CD4-positive, CD25-positive, alpha-beta regulatory T cell (primary cell): ENCODE results near the gene TMX1. TPM values are rescaled to one million over a fixed set of nuclear protein-coding genes. Genes with fewer than 3 reads are reported as not detected.

Source experiments
- ATAC-seq, 2 donors: fragments of 150-1000 bp; cut with Tn5 transposase; one replicate each; pipeline ENCODE4 v1.10.0; 2021; ENCODE audit warnings: low read depth in 2 of 2, moderate number of reproducible peaks in 2 of 2, moderate library complexity in 1 of 2
- DNase-seq, 3 donors: peaks; one replicate each; pipeline versions ENCODE4 v3.0.0 to v3.0.0-alpha.2; 2012 to 2022; ENCODE audit warnings: mixed read lengths in 1 of 3
- H3K27ac ChIP-seq: one replicate; pipeline ENCODE4 v1.7.0; 2013; ENCODE audit warnings: mild to moderate bottlenecking, low read length; ENCODE audit not compliant: insufficient read depth, poor library complexity, severe bottlenecking
- H3K27me3 ChIP-seq: one replicate; pipeline ENCODE4 v1.7.0; 2013; ENCODE audit warnings: low read length; ENCODE audit not compliant: control insufficient read depth, insufficient read depth
- H3K36me3 ChIP-seq: one replicate; pipeline ENCODE4 v1.7.0; 2013; ENCODE audit warnings: mild to moderate bottlenecking, low read length, moderate library complexity; ENCODE audit not compliant: control insufficient read depth, insufficient read depth
- H3K4me1 ChIP-seq: 2 replicates; pipeline ENCODE4 v1.7.0; 2013; ENCODE audit warnings: mild to moderate bottlenecking, low read length; ENCODE audit not compliant: insufficient read depth, control insufficient read depth, poor library complexity, severe bottlenecking
- H3K4me3 ChIP-seq: one replicate; pipeline ENCODE4 v1.7.0; 2013; ENCODE audit warnings: low read depth, mild to moderate bottlenecking, low read length, moderate library complexity
- H3K9me3 ChIP-seq, 2 experiments: 1 replicate in 1 of 2; 2 replicates in 1 of 2; pipeline ENCODE4 v1.7.0; 2013; ENCODE audit warnings: low read length in 2 of 2, mild to moderate bottlenecking in 1 of 2, moderate library complexity in 1 of 2; ENCODE audit not compliant: control insufficient read depth in 2 of 2
- H3K27ac Mint-ChIP-seq, 3 donors: one replicate each; pipeline ENCODE4 v1.8.0; 2020 to 2022; ENCODE audit warnings: mild to moderate bottlenecking in 3 of 3, mixed read lengths in 3 of 3, moderate library complexity in 2 of 3
- H3K27me3 Mint-ChIP-seq: one replicate; pipeline ENCODE4 v1.8.0; 2022; ENCODE audit warnings: mild to moderate bottlenecking, mixed read lengths
- H3K36me3 Mint-ChIP-seq: one replicate; pipeline ENCODE4 v1.8.0; 2020; ENCODE audit warnings: mixed read lengths
- H3K4me1 Mint-ChIP-seq, 4 donors: one replicate each; pipeline ENCODE4 v1.8.0; 2020 to 2022; ENCODE audit warnings: mixed read lengths in 4 of 4, mild to moderate bottlenecking in 1 of 4
- H3K4me3 Mint-ChIP-seq, 4 donors: one replicate each; pipeline ENCODE4 v1.8.0; 2020 to 2022; ENCODE audit warnings: mild to moderate bottlenecking in 4 of 4, mixed read lengths in 4 of 4, moderate library complexity in 3 of 4
- H3K9me3 Mint-ChIP-seq, 7 donors: one replicate each; pipeline ENCODE4 v1.8.0; 2020 to 2022; ENCODE audit warnings: mixed read lengths in 7 of 7, mild to moderate bottlenecking in 3 of 7, moderate library complexity in 2 of 7
- polyA plus RNA-seq, 4 donors: library from polyadenylated mRNA; unstranded; fragments of 300-500 nt; fragmentation: Illumina TruSeq; gene quantifications; one replicate each; pipeline ENCODE4 v1.2.3, GENCODE V29; 2021
- total RNA-seq: library from RNA; stranded (reverse); gene quantifications from one replicate; pipeline ENCODE4 v1.2.3, GENCODE V29; 2022

Gene TMX1
- total and polyA plus RNA-seq, 5 donors from 2014 or later = 19.5 to 40.6 (median 40.0) TPM

DNA sequence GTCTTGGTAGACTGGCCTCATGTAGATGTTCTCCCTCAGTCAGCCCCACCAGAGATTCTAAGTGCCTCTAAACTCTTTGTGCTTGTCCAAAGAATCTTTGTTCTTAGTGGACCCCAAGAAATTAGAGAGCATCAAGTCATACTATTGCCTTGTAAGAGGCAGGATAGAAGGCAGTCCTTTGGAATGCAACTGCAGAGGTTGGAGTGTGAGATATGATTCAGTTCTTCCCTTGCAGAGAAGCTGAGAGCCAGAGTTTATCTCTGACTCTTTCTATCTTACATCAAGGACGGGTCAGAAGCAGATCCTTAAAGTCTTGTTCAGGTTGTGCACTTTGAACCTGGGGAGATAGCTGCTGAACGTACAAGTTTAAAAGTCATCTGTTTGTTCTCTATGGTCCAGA lies 21.1 kb downstream of the TMX1 start:
- H3K36me3 Mint-ChIP-seq = peaks cover 29% of the 10 kb centered on the region
- peaks cover 0 to 6% (median 2%) of the 10 kb centered on the region in 7 donors for H3K9me3 Mint-ChIP-seq
- Histone ChIP-seq H3K27me3 (no peaks in the 10 kb centered on the region), H3K4me3 (no peak overlapping the region), H3K4me1 (no peaks in the 10 kb centered on the region), H3K27ac (no peak overlapping the region), H3K36me3 (peaks cover 10% of the 10 kb centered on the region), H3K9me3 (peaks cover 0 to 5% of the 10 kb centered on the region in 2 experiments)
- H3K27me3 Mint-ChIP-seq = no peaks in the 10 kb centered on the region
- ATAC-seq = no peak
- peaks cover 8 to 28% (median 13%) of the 10 kb centered on the region in 4 donors for H3K4me1 Mint-ChIP-seq
- H3K4me3 Mint-ChIP-seq = no peak overlapping the region
- H3K27ac Mint-ChIP-seq = peak overlapping the region in 1 of 3 donors; percentile 65
- no peak for DNase-seq

DNA sequence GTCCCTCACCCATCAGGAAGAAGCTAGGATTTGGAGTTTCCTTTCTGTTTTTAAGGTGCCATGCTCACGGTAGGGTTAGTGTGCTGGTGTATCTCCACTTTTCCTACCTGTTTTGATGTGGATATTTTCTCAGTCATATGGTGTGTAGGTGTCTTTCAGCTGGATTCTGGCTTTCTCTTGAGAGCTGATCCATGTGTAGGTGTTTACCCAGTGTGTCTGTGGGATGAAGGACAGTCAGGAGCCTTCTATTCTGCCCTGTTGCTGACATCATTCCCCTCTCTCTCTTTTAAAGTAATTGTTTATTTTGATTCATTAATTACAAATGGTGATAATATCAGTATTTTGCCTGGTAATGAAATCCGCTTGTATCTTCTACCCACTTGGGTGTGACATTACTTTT lies 22.8 kb downstream of the TMX1 start:
- Mint-ChIP-seq H3K4me3 (no peak overlapping the region), H3K9me3 (peaks cover 0 to 6% (median 2%) of the 10 kb centered on the region in 7 donors), H3K36me3 (peaks cover 26% of the 10 kb centered on the region), H3K27ac (no peak overlapping the region), H3K4me1 (peaks cover 8 to 30% (median 13%) of the 10 kb centered on the region in 4 donors), H3K27me3 (no peaks in the 10 kb centered on the region)
- Histone ChIP-seq H3K4me1 (no peaks in the 10 kb centered on the region), H3K36me3 (peaks cover 6% of the 10 kb centered on the region), H3K27me3 (no peaks in the 10 kb centered on the region), H3K9me3 (peaks cover 0 to 5% of the 10 kb centered on the region in 2 experiments), H3K27ac (no peak overlapping the region), H3K4me3 (no peak overlapping the region)
- no peak for ATAC-seq
- no peak for DNase-seq

DNA sequence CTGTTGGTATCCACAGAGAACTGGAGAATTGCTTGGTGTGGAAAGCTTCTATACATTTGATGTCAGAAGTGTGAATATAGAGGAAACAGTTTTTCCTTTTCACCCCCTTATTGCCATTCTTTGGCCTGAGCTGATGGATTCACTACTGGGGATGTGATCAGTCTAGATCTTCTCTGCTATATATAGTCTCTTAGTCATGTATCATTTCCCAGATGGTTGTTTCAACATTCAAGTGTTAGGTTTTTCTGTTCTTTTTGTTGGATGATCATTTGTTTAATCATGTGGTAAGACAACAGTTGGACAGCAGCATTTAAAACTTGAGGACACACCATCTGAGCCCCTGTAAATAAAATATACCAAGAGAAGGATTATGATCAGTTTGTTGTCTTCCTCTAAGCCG lies 29.6 kb downstream of the TMX1 start:
- peaks cover 0 to 7% (median 3%) of the 10 kb centered on the region in 4 donors for H3K4me1 Mint-ChIP-seq
- ATAC-seq (no peak), DNase-seq (no peak)
- H3K4me3 ChIP-seq = no peak overlapping the region
- H3K36me3 ChIP-seq = no peaks in the 10 kb centered on the region
- no peak overlapping the region for H3K4me3 Mint-ChIP-seq
- H3K27ac ChIP-seq = no peak overlapping the region
- no peaks in the 10 kb centered on the region for H3K27me3 Mint-ChIP-seq
- H3K9me3 ChIP-seq = no peaks in the 10 kb centered on the region
- no peaks in the 10 kb centered on the region for H3K27me3 ChIP-seq
- H3K27ac Mint-ChIP-seq = no peak overlapping the region
- H3K4me1 ChIP-seq = no peaks in the 10 kb centered on the region
- peaks cover 7% of the 10 kb centered on the region for H3K36me3 Mint-ChIP-seq
- no peaks in the 10 kb centered on the region for H3K9me3 Mint-ChIP-seq

DNA sequence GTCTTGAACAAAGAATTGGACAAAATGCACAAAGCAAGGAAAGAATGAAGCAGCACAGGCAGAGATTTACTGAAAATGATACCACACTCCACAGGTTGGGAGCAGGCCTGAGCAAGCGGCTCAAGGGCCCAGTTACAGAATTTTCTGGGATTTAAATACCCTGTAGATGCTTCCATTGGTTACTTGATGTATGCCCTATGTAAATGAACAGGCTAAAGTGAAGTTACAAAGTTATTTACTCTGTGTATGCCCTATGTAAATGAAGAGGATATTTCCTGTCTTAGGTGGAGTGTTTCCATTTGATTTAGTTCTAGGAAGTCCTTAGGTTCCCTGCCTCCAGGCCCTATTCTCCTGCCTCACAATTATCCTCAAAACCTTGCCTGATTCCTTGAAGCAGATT lies 36.6 kb downstream of the TMX1 start:
- Histone ChIP-seq H3K27me3 (no peaks in the 10 kb centered on the region), H3K9me3 (no peaks in the 10 kb centered on the region), H3K36me3 (no peaks in the 10 kb centered on the region), H3K4me1 (no peaks in the 10 kb centered on the region), H3K4me3 (no peak overlapping the region), H3K27ac (no peak overlapping the region)
- no peak overlapping the region for H3K27ac Mint-ChIP-seq
- ATAC-seq = no peak
- peaks cover 0 to 4% (median 0%) of the 10 kb centered on the region in 4 donors for H3K4me1 Mint-ChIP-seq
- H3K27me3 Mint-ChIP-seq = no peaks in the 10 kb centered on the region
- no peaks in the 10 kb centered on the region for H3K9me3 Mint-ChIP-seq
- no peak for DNase-seq
- peaks cover 21% of the 10 kb centered on the region for H3K36me3 Mint-ChIP-seq
- H3K4me3 Mint-ChIP-seq = no peak overlapping the region

DNA sequence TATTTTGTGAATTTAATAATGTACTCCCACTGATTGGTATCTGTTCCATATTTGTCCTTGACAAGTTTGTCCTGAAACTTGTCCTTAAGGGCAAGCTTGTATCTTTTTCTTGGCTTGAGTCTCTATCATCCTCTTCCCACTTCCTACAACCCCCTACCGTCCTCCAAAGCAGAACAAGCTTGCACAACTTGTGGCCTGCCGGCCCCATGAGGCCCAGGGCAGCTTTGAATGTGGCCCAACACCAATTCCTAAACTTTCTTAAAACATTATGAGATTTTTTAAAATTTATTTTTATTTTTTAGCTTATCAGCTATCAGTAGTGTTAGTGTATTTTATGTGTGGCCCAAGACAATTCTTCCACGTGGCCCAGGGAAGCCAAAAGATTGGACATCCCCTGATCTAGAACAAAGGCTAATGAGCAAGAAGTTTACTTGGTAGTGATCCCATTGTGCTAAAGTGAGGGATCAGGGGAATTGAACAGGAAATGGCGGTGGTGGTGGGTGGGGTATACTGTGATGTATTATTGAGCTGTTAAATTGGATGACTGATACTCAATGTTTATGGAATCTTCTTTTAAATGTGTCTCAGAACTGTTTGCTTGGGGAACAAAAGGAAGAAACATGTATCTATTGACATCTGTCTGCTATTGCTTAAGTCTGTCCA lies 37.8 kb downstream of the TMX1 start:
- Mint-ChIP-seq H3K27ac (no peak overlapping the region), H3K9me3 (no peaks in the 10 kb centered on the region), H3K4me1 (peaks cover 0 to 4% (median 0%) of the 10 kb centered on the region in 4 donors), H3K4me3 (no peak overlapping the region), H3K27me3 (no peaks in the 10 kb centered on the region), H3K36me3 (peaks cover 21% of the 10 kb centered on the region)
- DNase-seq (no peak), ATAC-seq (no peak)
- Histone ChIP-seq H3K4me3 (no peak overlapping the region), H3K27ac (no peak overlapping the region), H3K36me3 (no peaks in the 10 kb centered on the region), H3K4me1 (no peaks in the 10 kb centered on the region), H3K9me3 (no peaks in the 10 kb centered on the region), H3K27me3 (no peaks in the 10 kb centered on the region)

DNA sequence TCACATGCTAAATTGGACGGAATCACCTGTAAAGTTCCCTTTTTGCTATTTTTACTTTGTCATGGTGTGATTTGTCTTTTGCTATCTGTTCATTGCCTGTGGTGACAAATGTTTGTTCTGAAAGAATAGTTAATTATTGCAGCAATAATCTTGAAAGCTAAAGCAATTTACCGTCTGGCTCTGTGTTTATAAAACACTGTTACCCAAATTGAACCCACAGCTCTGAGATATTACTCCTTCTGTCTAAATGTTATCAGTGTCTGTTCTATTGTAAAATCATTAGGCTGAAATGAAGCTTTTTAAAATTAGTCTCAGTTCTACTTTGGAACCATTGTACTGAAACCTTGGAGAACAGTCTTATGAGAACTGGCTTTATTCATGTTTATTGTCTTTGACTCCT lies 42.5 kb downstream of the TMX1 start:
- DNase-seq (no peak), ATAC-seq (no peak)
- Histone ChIP-seq H3K36me3 (no peaks in the 10 kb centered on the region), H3K27ac (no peak overlapping the region), H3K4me3 (no peak overlapping the region), H3K4me1 (no peaks in the 10 kb centered on the region), H3K27me3 (no peaks in the 10 kb centered on the region), H3K9me3 (no peaks in the 10 kb centered on the region)
- Mint-ChIP-seq H3K4me3 (no peak overlapping the region), H3K27me3 (no peaks in the 10 kb centered on the region), H3K36me3 (peaks cover 12% of the 10 kb centered on the region), H3K27ac (no peak overlapping the region), H3K9me3 (no peaks in the 10 kb centered on the region), H3K4me1 (peaks cover 0 to 6% (median 5%) of the 10 kb centered on the region in 4 donors)

DNA sequence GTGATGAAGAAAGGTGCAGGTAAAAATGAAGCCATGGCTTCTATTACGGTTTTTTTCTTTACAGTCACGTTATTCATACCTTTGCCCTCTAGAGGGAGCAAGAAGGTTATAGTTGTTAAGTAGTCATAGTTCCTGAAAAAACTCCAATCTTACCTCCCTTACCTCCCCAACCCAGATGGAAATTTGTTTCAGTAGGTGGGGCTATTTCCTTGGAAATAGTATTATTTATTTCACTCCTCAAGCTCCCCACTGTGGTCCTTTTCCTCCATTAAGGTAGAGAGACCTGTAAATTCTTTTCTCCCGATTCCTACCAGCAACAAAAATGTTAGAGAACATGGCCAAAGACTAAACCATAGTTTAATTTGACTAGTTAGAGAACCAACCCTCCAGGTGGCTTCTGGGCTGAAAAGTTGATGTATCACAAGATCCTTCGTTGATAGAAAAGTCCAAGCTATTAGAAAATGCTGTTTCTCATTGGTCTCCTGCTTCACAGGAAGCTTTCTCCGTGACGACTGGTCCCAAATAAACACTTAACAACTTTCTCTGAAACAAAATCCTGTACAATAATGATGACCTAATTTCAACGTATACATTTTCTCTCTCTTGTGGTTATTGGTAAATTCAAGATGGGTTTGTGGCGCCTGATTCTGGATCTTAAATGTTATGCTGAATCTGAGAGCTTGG lies 43.5 kb downstream of the TMX1 start:
- no peaks in the 10 kb centered on the region for H3K36me3 ChIP-seq
- DNase-seq (peak in 2 of 3 donors; percentile 35 to 61), ATAC-seq (no peak)
- no peaks in the 10 kb centered on the region for H3K4me1 ChIP-seq
- no peak overlapping the region for H3K27ac ChIP-seq
- no peaks in the 10 kb centered on the region for H3K9me3 ChIP-seq
- Mint-ChIP-seq H3K36me3 (peaks cover 12% of the 10 kb centered on the region), H3K27me3 (no peaks in the 10 kb centered on the region), H3K4me3 (no peak overlapping the region), H3K27ac (no peak overlapping the region), H3K4me1 (peaks cover 0 to 6% (median 5%) of the 10 kb centered on the region in 4 donors), H3K9me3 (no peaks in the 10 kb centered on the region)
- no peaks in the 10 kb centered on the region for H3K27me3 ChIP-seq
- no peak overlapping the region for H3K4me3 ChIP-seq

DNA sequence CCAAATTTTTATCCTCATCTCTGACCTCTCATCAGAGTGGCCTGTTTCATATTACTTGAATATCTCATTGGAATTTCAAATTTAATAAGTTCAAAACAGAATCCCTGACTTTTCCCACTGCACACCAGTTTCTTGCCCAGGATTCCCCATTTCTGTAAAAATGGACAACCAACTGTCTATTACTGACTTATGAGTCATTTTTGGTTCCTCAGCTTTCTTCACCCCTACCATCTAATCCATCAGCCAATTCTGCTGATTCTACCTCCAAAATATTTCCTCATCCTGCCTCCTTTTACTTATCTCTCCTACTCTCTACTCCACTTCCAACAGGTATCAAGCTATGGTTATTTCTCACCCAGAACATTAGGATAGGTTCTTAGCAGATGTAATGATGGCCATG lies 44.2 kb downstream of the TMX1 start:
- Mint-ChIP-seq H3K27me3 (no peaks in the 10 kb centered on the region), H3K4me1 (peaks cover 0 to 6% (median 3%) of the 10 kb centered on the region in 4 donors), H3K27ac (no peak overlapping the region), H3K4me3 (no peak overlapping the region), H3K36me3 (peaks cover 11% of the 10 kb centered on the region), H3K9me3 (no peaks in the 10 kb centered on the region)
- H3K27me3 ChIP-seq = no peaks in the 10 kb centered on the region
- DNase-seq (no peak), ATAC-seq (no peak)
- H3K27ac ChIP-seq = no peak overlapping the region
- H3K9me3 ChIP-seq = no peaks in the 10 kb centered on the region
- H3K4me3 ChIP-seq = no peak overlapping the region
- no peaks in the 10 kb centered on the region for H3K36me3 ChIP-seq
- no peaks in the 10 kb centered on the region for H3K4me1 ChIP-seq
